CD4-positive, alpha-beta T cell (primary cell): ENCODE measurements around the gene HIVEP3. TPM values are rescaled to one million over a fixed set of nuclear protein-coding genes. Genes with fewer than 3 reads are reported as not detected.

Source experiments
- ATAC-seq: fragments of 200-7000 bp; cut with Tn5 transposase; one replicate; pipeline ENCODE4 v1.10.0; 2022; ENCODE audit warnings: mild to moderate bottlenecking; ENCODE audit not compliant: poor library complexity
- CTCF ChIA-PET: fragments of 350-600 bp; sonication (Branson Sonifier 250); formaldehyde crosslinking; loops from one replicate; lab custom pipeline; 2021; ENCODE audit warnings: antibody characterized with exemption, inconsistent platforms; lab: Charles Lee
- POLR2A ChIA-PET: fragments of 350-600 bp; sonication (Branson Sonifier 250); formaldehyde crosslinking; loops from one replicate; lab custom pipeline; 2021; ENCODE audit warnings: antibody characterized with exemption, inconsistent platforms; lab: Charles Lee
- DNase-seq, 14 experiments: peaks; one replicate each; pipeline ENCODE4 v3.0.0-alpha.2; 2013 to 2020; ENCODE audit warnings: mixed read lengths in 2 of 14
- H3K27ac ChIP-seq, 2 donors: one replicate each; pipeline versions ENCODE4 v1.5.1 to v1.7.0; 2013; ENCODE audit warnings: low read length in 2 of 2, low read depth in 1 of 2, mild to moderate bottlenecking in 1 of 2
- H3K27me3 ChIP-seq, 2 experiments: 1 replicate in 1 of 2; 2 replicates in 1 of 2; pipeline versions ENCODE4 v1.6.1 to v1.7.0; 2013; ENCODE audit warnings: low read length in 2 of 2, control low read depth in 1 of 2, mild to moderate bottlenecking in 1 of 2, moderate library complexity in 1 of 2; ENCODE audit not compliant: insufficient read depth in 2 of 2, control insufficient read depth in 1 of 2
- H3K36me3 ChIP-seq: one replicate; pipeline ENCODE4 v1.6.1; 2013; ENCODE audit warnings: low read length, control low read depth; ENCODE audit not compliant: insufficient read depth
- H3K4me1 ChIP-seq: one replicate; pipeline ENCODE4 v1.6.1; 2013; ENCODE audit warnings: low read length, control low read depth; ENCODE audit not compliant: insufficient read depth
- H3K4me3 ChIP-seq: one replicate; pipeline ENCODE4 v1.5.1; 2013; ENCODE audit warnings: mild to moderate bottlenecking, low read length, moderate library complexity
- H3K9me3 ChIP-seq, 2 experiments: 1 replicate in 1 of 2; 2 replicates in 1 of 2; pipeline versions ENCODE4 v1.6.1 to v1.7.0; 2013; ENCODE audit warnings: low read length in 2 of 2, mild to moderate bottlenecking in 2 of 2, control low read depth in 1 of 2, moderate library complexity in 1 of 2; ENCODE audit not compliant: control insufficient read depth in 1 of 2, insufficient read depth in 1 of 2
- H3K27ac Mint-ChIP-seq: one replicate; pipeline ENCODE4 v1.8.0; 2020; ENCODE audit warnings: mixed read lengths
- H3K27me3 Mint-ChIP-seq: one replicate; pipeline ENCODE4 v1.8.0; 2021; ENCODE audit warnings: mixed read lengths
- H3K36me3 Mint-ChIP-seq: one replicate; pipeline ENCODE4 v1.8.0; 2021; ENCODE audit warnings: low read depth, mixed read lengths
- H3K4me1 Mint-ChIP-seq: one replicate; pipeline ENCODE4 v1.8.0; 2021; ENCODE audit warnings: low read depth, mixed read lengths
- H3K4me3 Mint-ChIP-seq: one replicate; pipeline ENCODE4 v1.8.0; 2020; ENCODE audit warnings: mild to moderate bottlenecking, mixed read lengths
- H3K9me3 Mint-ChIP-seq: one replicate; pipeline ENCODE4 v1.8.0; 2020; ENCODE audit warnings: mixed read lengths
- CTCF ChIP-seq: fragments of 200-600 bp; IDR thresholded peaks from one replicate; pipeline ENCODE4 v1.8.0; 2022; ENCODE audit warnings: antibody characterized with exemption, mild to moderate bottlenecking
- intact Hi-C, 2 experiments: fragments of 100-400 bp; cut with DNase I in 1 of 2; cut with micrococcal nuclease in 1 of 2; formaldehyde crosslinking; loops; one replicate each; pipeline versions ENCODE4 v1.15.1 to v1.9.0; 2023 to 2025; cut with DNase I, micrococcal nuclease
- total RNA-seq, 174 experiments: library from RNA in 2 of 174; stranded (reverse) in 2 of 174; gene quantifications; one replicate each; pipeline ENCODE4 v1.2.3 and lab custom pipeline; 2021 to 2026

HIVEP3 gene
- total RNA-seq, 2 experiments from 2014 or later: 5.1 to 5.4 TPM

- no peak overlapping the region for H3K4me3 ChIP-seq
- no peak for TF ChIP-seq CTCF
- H3K4me1 ChIP-seq: no peaks in the 10 kb centered on the region
- Mint-ChIP-seq H3K9me3 (no peaks in the 10 kb centered on the region), H3K4me3 (no peak overlapping the region), H3K4me1 (peaks cover 10% of the 10 kb centered on the region), H3K27ac (no peak overlapping the region), H3K36me3 (no peaks in the 10 kb centered on the region), H3K27me3 (peaks cover under 1% of the 10 kb centered on the region)
- ChIA-PET CTCF (no interaction called here), POLR2A (no interaction called here)
- H3K27ac ChIP-seq: no peak overlapping the region
- no peaks in the 10 kb centered on the region for H3K9me3 ChIP-seq
- H3K36me3 ChIP-seq: no peaks in the 10 kb centered on the region
- ATAC-seq: no peak
- DNase-seq: no peak
- no peaks in the 10 kb centered on the region for H3K27me3 ChIP-seq
- intact Hi-C loops: no loop called here
Observed at GRCh38 chr1:41503538-41504113, 415.1 kb downstream of the HIVEP3 start.

DNA sequence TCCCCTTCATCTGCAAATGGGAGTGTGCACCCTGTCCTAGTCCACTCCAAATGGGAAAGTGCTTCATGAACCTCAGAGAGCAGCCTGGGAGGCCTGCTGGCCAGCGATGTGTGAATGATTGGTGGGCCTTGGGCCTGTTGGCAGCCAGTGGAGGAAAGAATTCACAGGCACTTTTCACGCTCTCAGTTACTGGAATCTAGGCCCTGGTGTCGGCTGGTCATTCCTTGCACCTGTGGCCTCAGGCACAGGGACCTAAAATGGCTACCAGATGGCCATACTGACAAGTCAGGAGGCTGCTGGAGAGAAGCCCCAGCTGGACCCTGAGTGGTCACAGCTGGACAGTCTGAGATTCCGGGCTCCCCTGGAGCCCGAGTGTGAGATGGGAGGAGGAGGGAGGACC lies 415.8 kb downstream of the HIVEP3 start:
- peaks cover 8% of the 10 kb centered on the region for H3K27me3 Mint-ChIP-seq
- DNase-seq (no peak), ATAC-seq (no peak)
- H3K4me3 ChIP-seq: no peak overlapping the region
- H3K27ac ChIP-seq: no peak overlapping the region
- H3K27ac Mint-ChIP-seq: no peak overlapping the region
- ChIA-PET CTCF (no interaction called here), POLR2A (no interaction called here)
- no peaks in the 10 kb centered on the region for H3K9me3 Mint-ChIP-seq
- intact Hi-C loops: no loop called here
- no peaks in the 10 kb centered on the region for H3K9me3 ChIP-seq
- H3K4me3 Mint-ChIP-seq: no peak overlapping the region
- H3K4me1 Mint-ChIP-seq: peaks cover 10% of the 10 kb centered on the region
- H3K4me1 ChIP-seq: no peaks in the 10 kb centered on the region
- no peaks in the 10 kb centered on the region for H3K27me3 ChIP-seq
- H3K36me3 ChIP-seq: no peaks in the 10 kb centered on the region
- no peaks in the 10 kb centered on the region for H3K36me3 Mint-ChIP-seq
- TF ChIP-seq CTCF: no peak

DNA sequence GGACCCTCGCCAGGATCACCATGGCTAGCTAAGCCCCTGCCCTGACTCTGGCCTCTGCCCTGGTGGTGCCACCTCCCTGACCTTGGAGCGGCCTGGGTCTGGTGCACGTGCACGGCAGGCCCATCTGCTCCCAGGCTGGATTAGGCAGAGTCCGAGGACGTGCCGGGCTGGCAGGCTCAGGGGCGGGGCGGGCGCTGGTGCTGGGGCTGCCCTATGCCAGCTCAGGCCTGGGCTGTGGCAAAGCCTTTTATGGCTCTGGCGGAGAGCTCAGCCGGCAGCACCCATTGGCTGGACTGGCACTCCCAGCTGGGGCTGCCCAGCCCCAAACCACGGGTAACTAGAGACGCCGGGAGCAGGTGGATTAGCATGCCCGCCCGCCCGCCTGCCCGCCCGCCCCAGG lies 417.1 kb downstream of the HIVEP3 start:
- DNase-seq: no peak
- H3K4me3 ChIP-seq: no peak overlapping the region
- no peak overlapping the region for H3K27ac ChIP-seq
- ATAC-seq: no peak
- peaks cover 0 to 4% of the 10 kb centered on the region in 2 experiments for H3K27me3 ChIP-seq
- peaks cover 0 to 2% of the 10 kb centered on the region in 2 experiments for H3K9me3 ChIP-seq
- ChIA-PET CTCF (no interaction called here), POLR2A (no interaction called here)
- H3K27ac Mint-ChIP-seq: no peak overlapping the region
- no peak overlapping the region for H3K4me3 Mint-ChIP-seq
- intact Hi-C loops: no loop called here
- peaks cover 12% of the 10 kb centered on the region for H3K27me3 Mint-ChIP-seq
- H3K36me3 Mint-ChIP-seq: no peaks in the 10 kb centered on the region
- TF ChIP-seq CTCF: no peak
- peaks cover 2% of the 10 kb centered on the region for H3K4me1 ChIP-seq
- H3K9me3 Mint-ChIP-seq: no peaks in the 10 kb centered on the region
- no peaks in the 10 kb centered on the region for H3K36me3 ChIP-seq
- peaks cover 10% of the 10 kb centered on the region for H3K4me1 Mint-ChIP-seq
